ENCODE data around the gene MRTFA. TPM values are rescaled to one million over a fixed set of nuclear protein-coding genes. Genes with fewer than 3 reads are reported as not detected.

The MRTFA gene
- total and polyA plus RNA-seq, 3 donors from 2014 or later: 59.5 to 162 (median 158) TPM

DNA sequence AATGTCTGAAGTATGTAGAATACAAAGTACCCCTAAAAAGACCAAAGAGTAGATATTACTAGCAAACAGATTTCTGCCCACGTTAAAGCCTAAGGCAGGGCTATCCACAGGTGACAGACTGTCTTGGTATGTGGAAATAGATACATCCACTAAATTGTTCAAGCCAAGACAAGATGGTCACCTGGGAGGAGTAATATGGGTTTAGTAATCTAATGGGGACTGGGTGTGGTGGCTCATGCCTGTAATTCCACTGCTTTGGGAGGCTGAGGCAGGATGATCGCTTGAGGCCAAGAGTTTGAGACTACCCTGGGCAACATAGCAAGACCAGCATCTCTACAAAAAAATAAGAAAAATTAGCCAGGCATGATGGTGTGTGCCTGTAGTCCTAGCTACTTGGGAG is 258.6 kb downstream of the MRTFA start:
- H3K27ac ChIP-seq: no peak overlapping the region
- WGBS, 2 donors: 87 to 94% methylated on average over 2 of the region's 2 CpGs
- H3K4me1 ChIP-seq: no peaks in the 10 kb centered on the region
- H3K9me3 ChIP-seq: no peaks in the 10 kb centered on the region
- no peak for DNase-seq
- TF ChIP-seq, protein P1, sequence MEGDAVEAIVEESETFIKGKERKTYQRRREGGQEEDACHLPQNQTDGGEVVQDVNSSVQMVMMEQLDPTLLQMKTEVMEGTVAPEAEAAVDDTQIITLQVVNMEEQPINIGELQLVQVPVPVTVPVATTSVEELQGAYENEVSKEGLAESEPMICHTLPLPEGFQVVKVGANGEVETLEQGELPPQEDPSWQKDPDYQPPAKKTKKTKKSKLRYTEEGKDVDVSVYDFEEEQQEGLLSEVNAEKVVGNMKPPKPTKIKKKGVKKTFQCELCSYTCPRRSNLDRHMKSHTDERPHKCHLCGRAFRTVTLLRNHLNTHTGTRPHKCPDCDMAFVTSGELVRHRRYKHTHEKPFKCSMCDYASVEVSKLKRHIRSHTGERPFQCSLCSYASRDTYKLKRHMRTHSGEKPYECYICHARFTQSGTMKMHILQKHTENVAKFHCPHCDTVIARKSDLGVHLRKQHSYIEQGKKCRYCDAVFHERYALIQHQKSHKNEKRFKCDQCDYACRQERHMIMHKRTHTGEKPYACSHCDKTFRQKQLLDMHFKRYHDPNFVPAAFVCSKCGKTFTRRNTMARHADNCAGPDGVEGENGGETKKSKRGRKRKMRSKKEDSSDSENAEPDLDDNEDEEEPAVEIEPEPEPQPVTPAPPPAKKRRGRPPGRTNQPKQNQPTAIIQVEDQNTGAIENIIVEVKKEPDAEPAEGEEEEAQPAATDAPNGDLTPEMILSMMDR (IDR thresholded peaks at IDR 0.05): no peak
- no peak for TF ChIP-seq POLR2A (IDR thresholded peaks at IDR 0.05)
- intact Hi-C loops (cut with DNase I; ENCODE audit: low total_unique reads): no loop called here
- no peaks in the 10 kb centered on the region for H3K27me3 ChIP-seq
- H3K4me3 ChIP-seq: no peak overlapping the region
- H3K36me3 ChIP-seq (ENCODE audit: low read depth, missing control alignments): no peaks in the 10 kb centered on the region

- H3K9me3 ChIP-seq: no peaks in the 10 kb centered on the region
- 84 to 88% methylated on average over 5 of the region's 5 CpGs for WGBS, 2 donors
- no peaks in the 10 kb centered on the region for H3K27me3 ChIP-seq
- peaks cover 3% of the 10 kb centered on the region for H3K4me1 ChIP-seq
- H3K36me3 ChIP-seq (ENCODE audit: low read depth, missing control alignments): no peaks in the 10 kb centered on the region
- DNase-seq: no peak
- H3K4me3 ChIP-seq: no peak overlapping the region
- intact Hi-C loops (cut with DNase I; ENCODE audit: low total_unique reads): no loop called here
- TF ChIP-seq POLR2A (IDR thresholded peaks at IDR 0.05): no peak
- TF ChIP-seq, protein P1 (IDR thresholded peaks at IDR 0.05): no peak
- H3K27ac ChIP-seq: no peak overlapping the region
Measured at GRCh38 chr22:40376149-40376548, 260.4 kb downstream of the MRTFA start.

DNA sequence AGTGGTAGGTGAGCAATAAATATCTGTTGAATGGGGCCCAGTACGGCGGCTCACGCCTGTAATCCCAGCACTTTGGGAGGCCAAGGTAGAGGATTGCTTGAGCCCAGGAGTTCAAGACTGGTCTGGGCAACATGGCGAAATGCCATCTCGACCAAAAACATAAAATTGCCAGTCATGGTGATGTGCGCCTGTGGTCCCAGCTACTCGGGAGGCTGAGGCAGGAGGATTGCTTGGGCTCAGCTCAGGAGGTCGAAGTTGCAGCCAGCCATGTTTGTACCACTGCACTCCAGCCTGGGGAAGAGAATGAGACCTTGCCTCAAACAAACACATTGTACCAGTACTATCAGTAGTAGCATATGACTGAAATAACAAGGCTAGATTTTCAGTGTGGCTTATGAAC is 262.0 kb downstream of the MRTFA start:
- WGBS, 2 donors: 83 to 96% methylated on average over 8 of the region's 8 CpGs
- no peak for DNase-seq
- no peak for TF ChIP-seq POLR2A (IDR thresholded peaks at IDR 0.05)
- TF ChIP-seq, protein P1 (IDR thresholded peaks at IDR 0.05): no peak
- H3K4me3 ChIP-seq: no peak overlapping the region
- H3K36me3 ChIP-seq (ENCODE audit: low read depth, missing control alignments): no peaks in the 10 kb centered on the region
- no peaks in the 10 kb centered on the region for H3K9me3 ChIP-seq
- intact Hi-C loops (cut with DNase I; ENCODE audit: low total_unique reads): no loop called here
- no peaks in the 10 kb centered on the region for H3K27me3 ChIP-seq
- H3K4me1 ChIP-seq: peaks cover 3% of the 10 kb centered on the region
- no peak overlapping the region for H3K27ac ChIP-seq

GRCh38 chr22:40368836-40369235 is 267.7 kb downstream of the MRTFA start:
- H3K36me3 ChIP-seq (ENCODE audit: low read depth, missing control alignments): no peaks in the 10 kb centered on the region
- H3K4me1 ChIP-seq: peaks cover 3% of the 10 kb centered on the region
- H3K4me3 ChIP-seq: no peak overlapping the region
- TF ChIP-seq POLR2A (IDR thresholded peaks at IDR 0.05): no peak
- no peak for DNase-seq
- H3K27ac ChIP-seq: no peak overlapping the region
- intact Hi-C loops (cut with DNase I; ENCODE audit: low total_unique reads): no loop called here
- H3K9me3 ChIP-seq: no peaks in the 10 kb centered on the region
- 91 to 92% methylated on average over 3 of the region's 3 CpGs for WGBS, 2 donors
- H3K27me3 ChIP-seq: no peaks in the 10 kb centered on the region

GRCh38 chr22:40368016-40368415 is 268.5 kb downstream of the MRTFA start:
- H3K36me3 ChIP-seq (ENCODE audit: low read depth, missing control alignments): no peaks in the 10 kb centered on the region
- intact Hi-C loops (cut with DNase I; ENCODE audit: low total_unique reads): no loop called here
- whole genome bisulfite sequencing, 2 donors: 73 to 77% methylated on average over 6 of the region's 6 CpGs
- no peaks in the 10 kb centered on the region for H3K9me3 ChIP-seq
- no peak for DNase-seq
- TF ChIP-seq, protein P1 (IDR thresholded peaks at IDR 0.05): no peak
- no peak for TF ChIP-seq POLR2A (IDR thresholded peaks at IDR 0.05)
- no peaks in the 10 kb centered on the region for H3K27me3 ChIP-seq
- H3K27ac ChIP-seq: no peak overlapping the region
- peaks cover 3% of the 10 kb centered on the region for H3K4me1 ChIP-seq
- H3K4me3 ChIP-seq: no peak overlapping the region
